H9 (cell line): ENCODE measurements around the gene TRMT1L. TPM values are rescaled to one million over a fixed set of nuclear protein-coding genes. Genes with fewer than 3 reads are reported as not detected.

Source experiments
- DNase-seq: peaks from one replicate; pipeline ENCODE4 v3.0.0-alpha.2; 2017
- H2AFZ ChIP-seq: one replicate; pipeline ENCODE4 v1.6.1; 2013; ENCODE audit warnings: mild to moderate bottlenecking, low read length, control low read depth, moderate library complexity
- H2AK5ac ChIP-seq: 2 replicates; pipeline ENCODE4 v1.6.1; 2013; ENCODE audit warnings: low read length, control low read depth, mixed read lengths; ENCODE audit not compliant: insufficient read length
- H2BK120ac ChIP-seq: one replicate; pipeline ENCODE4 v1.6.1; 2013; ENCODE audit warnings: low read depth, mild to moderate bottlenecking, low read length, control low read depth, inconsistent platforms; ENCODE audit not compliant: poor library complexity, severe bottlenecking
- H2BK12ac ChIP-seq: 2 replicates; pipeline ENCODE4 v1.6.1; 2013; ENCODE audit warnings: low read length, control low read depth, mixed read lengths, low read depth; ENCODE audit not compliant: insufficient read length
- H2BK15ac ChIP-seq: 2 replicates; pipeline ENCODE4 v1.6.1; 2013; ENCODE audit warnings: low read depth, low read length, control low read depth
- H2BK20ac ChIP-seq: one replicate; pipeline ENCODE4 v1.6.1; 2013; ENCODE audit warnings: low read depth, mild to moderate bottlenecking, low read length, control low read depth, inconsistent platforms; ENCODE audit not compliant: poor library complexity, severe bottlenecking
- H2BK5ac ChIP-seq: 2 replicates; pipeline ENCODE4 v1.6.1; 2013; ENCODE audit warnings: low read length, control low read depth, mixed read lengths; ENCODE audit not compliant: insufficient read length
- H3K14ac ChIP-seq: 2 replicates; pipeline ENCODE4 v1.6.1; 2013; ENCODE audit warnings: low read length, control low read depth; ENCODE audit not compliant: insufficient read depth
- H3K18ac ChIP-seq: 2 replicates; pipeline ENCODE4 v1.6.1; 2013; ENCODE audit warnings: low read depth, mild to moderate bottlenecking, mixed read lengths, low read length, control low read depth; ENCODE audit not compliant: insufficient read length
- H3K23ac ChIP-seq: 2 replicates; pipeline ENCODE4 v1.6.1; 2013; ENCODE audit warnings: low read length, control low read depth, mixed read lengths, low read depth; ENCODE audit not compliant: insufficient read length
- H3K23me2 ChIP-seq: 2 replicates; pipeline ENCODE4 v1.6.1; 2013; ENCODE audit warnings: low read depth, mild to moderate bottlenecking, mixed read lengths, low read length, control low read depth; ENCODE audit not compliant: insufficient read length, poor library complexity, severe bottlenecking
- H3K27ac ChIP-seq: 2 replicates; pipeline ENCODE4 v1.5.1; 2013; ENCODE audit warnings: low read length, control low read depth, mixed read lengths, low read depth; ENCODE audit not compliant: insufficient read length
- H3K27me3 ChIP-seq: 2 replicates; pipeline ENCODE4 v1.6.1; 2013; ENCODE audit warnings: low read length, control low read depth, inconsistent platforms; ENCODE audit not compliant: insufficient read depth
- H3K4ac ChIP-seq: 2 replicates; pipeline ENCODE4 v1.6.1; 2013; ENCODE audit warnings: low read depth, mild to moderate bottlenecking, control low read depth, inconsistent platforms, low read length, moderate library complexity
- H3K4me1 ChIP-seq: 2 replicates; pipeline ENCODE4 v1.6.1; 2013; ENCODE audit warnings: low read length, control low read depth, inconsistent platforms; ENCODE audit not compliant: insufficient read depth
- H3K4me2 ChIP-seq: 2 replicates; pipeline ENCODE4 v1.6.1; 2013; ENCODE audit warnings: low read length, control low read depth, mixed read lengths; ENCODE audit not compliant: insufficient read length, insufficient read depth
- H3K56ac ChIP-seq: 2 replicates; pipeline ENCODE4 v1.6.1; 2013; ENCODE audit warnings: low read depth, mild to moderate bottlenecking, mixed read lengths, low read length, control low read depth; ENCODE audit not compliant: insufficient read length
- H3K79me1 ChIP-seq: 2 replicates; pipeline ENCODE4 v1.6.1; 2013; ENCODE audit warnings: low read depth, mild to moderate bottlenecking, moderate library complexity, low read length, control low read depth, inconsistent platforms; ENCODE audit not compliant: insufficient read depth, poor library complexity, severe bottlenecking
- H3K79me2 ChIP-seq: 2 replicates; pipeline ENCODE4 v1.6.1; 2013; ENCODE audit warnings: low read length, control low read depth, inconsistent platforms; ENCODE audit not compliant: insufficient read depth
- H3K9ac ChIP-seq: 2 replicates; pipeline ENCODE4 v1.6.1; 2013; ENCODE audit warnings: low read length, control low read depth, mixed read lengths; ENCODE audit not compliant: insufficient read length; ENCODE audit errors: extremely low read depth
- H3K9me3 ChIP-seq: one replicate; pipeline ENCODE4 v1.6.1; 2013; ENCODE audit warnings: low read depth, low read length, inconsistent platforms; ENCODE audit not compliant: control insufficient read depth
- H3T11ph ChIP-seq: one replicate; pipeline ENCODE4 v1.6.1; 2013; ENCODE audit warnings: mild to moderate bottlenecking, low read length, control low read depth, inconsistent platforms
- H4K20me1 ChIP-seq: one replicate; pipeline ENCODE4 v1.6.1; 2013; ENCODE audit not compliant: control insufficient read depth, insufficient read length, insufficient read depth
- H4K5ac ChIP-seq: 2 replicates; pipeline ENCODE4 v1.6.1; 2013; ENCODE audit warnings: low read depth, mild to moderate bottlenecking, mixed read lengths, low read length, control low read depth; ENCODE audit not compliant: insufficient read length
- H4K8ac ChIP-seq: replicated peaks from 2 replicates; pipeline ENCODE4 v1.6.1; 2013; ENCODE audit warnings: low read length, control low read depth, mixed read lengths, low read depth; ENCODE audit not compliant: insufficient read length
- H4K91ac ChIP-seq: 2 replicates; pipeline ENCODE4 v1.6.1; 2013; ENCODE audit warnings: low read depth, mild to moderate bottlenecking, moderate library complexity, mixed read lengths, low read length, control low read depth; ENCODE audit not compliant: insufficient read length
- H3K27ac Mint-ChIP-seq, 3 experiments: 2 replicates in 2 of 3; 3 replicates in 1 of 3; pipeline ENCODE4 v1.8.0; 2020 to 2021; ENCODE audit warnings: mixed read lengths in 3 of 3, mild to moderate bottlenecking in 1 of 3, moderate library complexity in 1 of 3
- H3K27me3 Mint-ChIP-seq: 2 replicates; pipeline ENCODE4 v1.8.0; 2021; ENCODE audit warnings: low read depth, mild to moderate bottlenecking, moderate library complexity, mixed read lengths
- H3K36me3 Mint-ChIP-seq, 3 experiments: 2 replicates in 2 of 3; 3 replicates in 1 of 3; pipeline ENCODE4 v1.8.0; 2020 to 2021; ENCODE audit warnings: low read depth in 3 of 3, mixed read lengths in 3 of 3; ENCODE audit not compliant: insufficient read depth in 1 of 3
- H3K4me1 Mint-ChIP-seq, 2 experiments: 2 replicates each; pipeline ENCODE4 v1.8.0; 2020; ENCODE audit warnings: mixed read lengths in 2 of 2
- H3K4me3 Mint-ChIP-seq, 2 experiments: 2 replicates in 1 of 2; 3 replicates in 1 of 2; pipeline ENCODE4 v1.8.0; 2020 to 2021; ENCODE audit warnings: mild to moderate bottlenecking in 2 of 2, mixed read lengths in 2 of 2, moderate library complexity in 1 of 2
- H3K9me3 Mint-ChIP-seq, 2 experiments: 2 replicates in 1 of 2; 3 replicates in 1 of 2; pipeline ENCODE4 v1.8.0; 2020; ENCODE audit warnings: mild to moderate bottlenecking in 2 of 2, mixed read lengths in 2 of 2, moderate library complexity in 1 of 2
- total RNA-seq: library from RNA; stranded (reverse); gene quantifications from 2 replicates; pipeline ENCODE4 v1.2.1, GENCODE V29; 2021
- TF ChIP-seq, protein P1 (sequence below): fragments of 200-600 bp; sonication (generic); conservative IDR thresholded peaks from 3 replicates; pipeline ENCODE4 v1.8.0; 2021; ENCODE audit warnings: antibody characterized with exemption, mild to moderate bottlenecking

The TRMT1L gene
- total RNA-seq, 1 experiment from 2014 or later, result 17.9 TPM

DNA sequence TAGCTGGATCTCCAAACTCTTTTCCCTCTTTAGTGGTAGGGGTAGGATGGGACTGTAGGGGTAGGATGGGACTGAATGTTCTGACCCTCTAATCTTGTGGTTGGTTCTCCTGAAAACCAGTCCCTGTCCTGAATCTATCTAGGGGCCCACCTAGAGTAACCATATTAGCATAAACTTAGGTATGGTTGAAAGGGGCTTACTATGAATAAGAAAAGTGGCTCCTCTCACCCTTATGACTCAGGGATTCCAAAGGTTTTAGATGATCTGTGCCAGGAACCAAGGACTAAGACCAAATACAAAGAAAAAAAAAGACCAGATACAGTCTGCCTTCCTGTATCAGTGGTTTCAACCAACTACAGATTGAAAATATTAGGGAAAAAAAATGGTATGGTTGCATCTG is 82.4 kb downstream of the TRMT1L start:
- Histone ChIP-seq H4K8ac (no peak overlapping the region), H3K56ac (no peak overlapping the region), H2BK5ac (no peak overlapping the region), H3K23me2 (no peaks in the 10 kb centered on the region), H4K91ac (no peak overlapping the region), H3K79me2 (peaks cover 28% of the 10 kb centered on the region; the same call in 1 of the 2 replicates), H3K4ac (no peak overlapping the region), H4K20me1 (no peaks in the 10 kb centered on the region), H3K27ac (peak overlapping the region; percentile 47), H3K14ac (no peak overlapping the region), H3K9me3 (no peaks in the 10 kb centered on the region), H2BK120ac (no peak overlapping the region), H2BK12ac (no peak overlapping the region), H3K27me3 (no peaks in the 10 kb centered on the region), H3K9ac (no peak overlapping the region), H3K18ac (no peak overlapping the region), H3T11ph (no peak overlapping the region), H3K23ac (no peak overlapping the region), H2BK15ac (no peak overlapping the region), H2BK20ac (no peak overlapping the region), H3K4me2 (peak overlapping the region; percentile 19), H2AFZ (no peak overlapping the region), H2AK5ac (no peak overlapping the region), H4K5ac (no peak overlapping the region), H3K4me1 (peaks cover 12% of the 10 kb centered on the region), H3K79me1 (peaks cover 2% of the 10 kb centered on the region)
- Mint-ChIP-seq H3K27ac (peak overlapping the region; percentile 27 to 83 (median 75); a peak in 6 of 7 replicates), H3K4me3 (peak overlapping the region in 1 of 2 experiments; percentile 16; a peak in 2 of 5 replicates), H3K4me1 (peaks cover 66 to 67% of the 10 kb centered on the region in 2 experiments), H3K9me3 (no peaks in the 10 kb centered on the region; a peak in 1 of 5 replicates), H3K27me3 (no peaks in the 10 kb centered on the region), H3K36me3 (peaks cover 0 to 7% (median 6%) of the 10 kb centered on the region in 3 experiments; a peak in 3 of 7 replicates)
- no peak for DNase-seq
- TF ChIP-seq, protein P1, sequence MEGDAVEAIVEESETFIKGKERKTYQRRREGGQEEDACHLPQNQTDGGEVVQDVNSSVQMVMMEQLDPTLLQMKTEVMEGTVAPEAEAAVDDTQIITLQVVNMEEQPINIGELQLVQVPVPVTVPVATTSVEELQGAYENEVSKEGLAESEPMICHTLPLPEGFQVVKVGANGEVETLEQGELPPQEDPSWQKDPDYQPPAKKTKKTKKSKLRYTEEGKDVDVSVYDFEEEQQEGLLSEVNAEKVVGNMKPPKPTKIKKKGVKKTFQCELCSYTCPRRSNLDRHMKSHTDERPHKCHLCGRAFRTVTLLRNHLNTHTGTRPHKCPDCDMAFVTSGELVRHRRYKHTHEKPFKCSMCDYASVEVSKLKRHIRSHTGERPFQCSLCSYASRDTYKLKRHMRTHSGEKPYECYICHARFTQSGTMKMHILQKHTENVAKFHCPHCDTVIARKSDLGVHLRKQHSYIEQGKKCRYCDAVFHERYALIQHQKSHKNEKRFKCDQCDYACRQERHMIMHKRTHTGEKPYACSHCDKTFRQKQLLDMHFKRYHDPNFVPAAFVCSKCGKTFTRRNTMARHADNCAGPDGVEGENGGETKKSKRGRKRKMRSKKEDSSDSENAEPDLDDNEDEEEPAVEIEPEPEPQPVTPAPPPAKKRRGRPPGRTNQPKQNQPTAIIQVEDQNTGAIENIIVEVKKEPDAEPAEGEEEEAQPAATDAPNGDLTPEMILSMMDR, result no peak
